MM.1S (cell line): ENCODE results near the gene VPS45.

Experiments used
- CTCF ChIP-seq: fragments of 300-600 bp; sonication (generic); IDR thresholded peaks from 2 replicates; pipeline ENCODE4 v1.5.1; 2016; ENCODE audit warnings: antibody characterized with exemption, low read length, mixed read lengths
- EZH2 ChIP-seq: fragments of 300-600 bp; sonication (generic); optimal IDR thresholded peaks from 2 replicates; pipeline ENCODE3; 2017; ENCODE audit warnings: low read depth, mild to moderate bottlenecking, antibody characterized with exemption, low read length, mixed read lengths

- no peak for TF ChIP-seq CTCF
- TF ChIP-seq EZH2, result no peak
Observed at GRCh38 chr1:150192012-150192411, 124.4 kb downstream of the VPS45 start.
